GM20431 (cell line): Measurements from ENCODE around the gene SS18L1.

Source experiments
- in situ Hi-C: fragments of 300-500 bp; cut with MseI, MboI; formaldehyde crosslinking; loops from one replicate; pipeline ENCODE4 v1.15.0; 2020; ENCODE audit warnings: low sequenced_read_pairs; ENCODE audit not compliant: unreplicated experiment

The SS18L1 gene

DNA sequence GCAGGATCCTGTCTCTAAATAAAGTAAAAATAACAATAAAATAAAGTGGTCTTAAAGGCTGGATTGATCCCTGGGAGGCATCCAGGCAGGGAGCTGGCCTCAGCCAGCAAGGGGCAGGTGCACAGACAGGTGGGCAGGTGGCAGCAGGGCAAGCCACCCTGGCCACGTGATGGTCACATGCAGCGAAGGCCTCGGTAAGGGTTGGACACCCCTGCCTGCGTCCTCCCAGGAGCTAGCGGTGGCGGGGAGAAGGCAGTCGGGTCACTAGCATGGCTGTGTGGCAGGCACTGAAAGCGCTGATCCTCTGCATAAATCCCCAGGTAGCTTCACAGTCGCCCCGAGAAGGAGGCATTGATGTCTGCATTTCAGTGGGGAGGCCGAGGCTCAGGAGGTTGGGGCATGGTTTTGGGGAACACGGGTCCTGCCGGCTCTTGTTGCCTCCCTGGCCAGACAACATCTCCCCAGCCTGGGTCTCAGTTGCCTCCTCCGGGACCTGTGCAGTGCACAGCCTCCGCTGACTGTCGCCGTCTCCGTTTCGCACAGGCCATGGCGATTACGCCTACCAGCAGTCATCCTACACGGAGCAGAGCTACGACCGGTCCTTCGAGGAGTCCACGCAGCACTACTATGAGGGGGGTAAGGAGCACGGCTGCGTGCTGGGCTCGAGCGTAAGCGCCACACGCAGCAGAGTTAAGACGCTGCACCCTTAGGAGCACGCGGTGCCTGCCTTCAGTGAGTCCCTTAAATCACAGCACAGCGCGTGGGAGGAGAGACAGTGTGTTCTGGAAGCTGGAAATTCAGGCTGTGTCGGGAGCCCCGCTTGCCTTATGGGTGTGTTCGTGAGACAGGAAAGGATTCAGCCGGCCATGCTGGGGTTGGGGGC is 21.6 kb downstream of the SS18L1 start:
- in situ Hi-C loops, result no loop called here

GRCh38 chr20:62165762-62166399 is 22.3 kb downstream of the SS18L1 start:
- in situ Hi-C loops, result no loop called here

DNA sequence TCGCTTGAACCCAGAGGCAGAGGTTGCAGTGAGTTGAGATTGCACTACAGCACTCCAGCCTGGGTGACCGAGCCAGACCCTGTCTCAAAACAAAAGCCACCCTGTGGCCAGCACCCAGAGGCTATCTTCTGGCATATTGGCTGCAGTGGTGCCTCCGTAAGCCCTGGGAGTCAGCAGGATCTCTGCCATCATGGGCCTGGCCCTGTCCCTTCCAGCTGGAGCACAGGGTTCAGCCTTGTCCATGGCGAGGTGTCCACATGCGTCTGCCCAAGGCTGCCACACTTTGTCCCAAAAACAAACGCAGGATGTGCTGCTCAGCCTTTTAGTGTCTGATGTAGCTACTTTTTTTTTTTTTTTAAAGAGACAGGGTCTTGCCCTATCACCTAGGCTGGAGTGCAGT is 23.9 kb downstream of the SS18L1 start:
- in situ Hi-C loops, result no loop called here

DNA sequence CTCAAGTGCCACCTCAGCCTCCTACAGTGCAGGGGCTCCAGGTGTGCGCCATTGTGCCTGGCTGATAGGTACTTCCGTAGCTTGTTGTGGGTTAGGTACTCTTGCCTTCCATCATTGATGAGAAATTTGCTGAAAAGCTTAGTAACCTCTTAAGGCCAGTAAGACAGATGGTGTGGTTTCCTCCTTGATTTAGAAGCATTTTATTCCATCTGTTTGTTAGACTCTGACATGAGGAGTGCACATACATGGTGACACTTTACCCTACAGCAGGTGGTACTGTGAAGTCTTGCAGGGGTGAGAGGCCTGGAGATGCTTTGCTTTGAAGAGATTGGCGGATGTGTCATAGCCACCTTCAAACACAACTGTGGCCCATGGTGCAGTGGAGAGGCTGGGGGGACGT is 24.5 kb downstream of the SS18L1 start:
- in situ Hi-C loops, result no loop called here

- in situ Hi-C loops, result no loop called here
These were observed 25.4 kb downstream of the SS18L1 start for GRCh38 chr20:62168890-62169435.

DNA sequence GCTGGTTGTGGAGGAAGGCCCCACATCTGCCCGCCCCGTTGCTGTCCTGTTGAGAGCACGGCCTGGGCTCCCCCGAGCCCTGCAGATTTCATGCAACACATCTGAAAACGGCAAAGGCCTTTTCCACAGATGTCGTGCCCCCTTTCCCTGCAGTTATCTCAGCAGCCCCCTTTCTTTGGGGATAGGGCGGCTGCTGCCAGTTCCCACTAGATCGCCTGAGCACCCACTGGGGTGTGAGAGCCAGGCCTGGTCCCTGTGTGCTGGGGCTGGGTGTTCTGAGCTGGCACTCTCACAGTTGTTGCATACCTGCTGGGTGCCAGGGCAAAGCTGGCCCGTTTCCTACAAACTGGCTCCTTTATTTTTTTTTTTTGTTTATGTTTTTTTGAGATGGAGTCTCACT is 27.0 kb downstream of the SS18L1 start:
- in situ Hi-C loops, result no loop called here

- in situ Hi-C loops, result no loop called here
These were observed 27.7 kb downstream of the SS18L1 start for GRCh38 chr20:62171245-62171644.

DNA sequence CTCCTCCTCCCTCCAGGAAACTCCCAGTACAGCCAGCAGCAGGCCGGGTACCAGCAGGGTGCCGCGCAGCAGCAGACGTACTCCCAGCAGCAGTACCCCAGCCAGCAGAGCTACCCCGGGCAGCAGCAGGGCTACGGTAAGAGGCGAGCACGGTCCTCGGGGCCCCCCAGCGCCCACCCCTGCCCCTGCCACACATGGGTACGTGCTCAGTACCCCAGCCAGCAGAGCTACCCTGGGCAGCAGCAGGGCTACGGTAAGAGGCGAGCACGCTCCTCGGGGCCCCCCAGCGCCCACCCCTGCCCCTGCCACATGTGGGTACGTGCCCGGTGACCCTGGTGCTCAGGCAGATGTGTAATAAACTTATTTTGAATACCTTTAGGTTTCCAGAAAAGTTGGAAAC is 29.1 kb downstream of the SS18L1 start:
- in situ Hi-C loops, result no loop called here

DNA sequence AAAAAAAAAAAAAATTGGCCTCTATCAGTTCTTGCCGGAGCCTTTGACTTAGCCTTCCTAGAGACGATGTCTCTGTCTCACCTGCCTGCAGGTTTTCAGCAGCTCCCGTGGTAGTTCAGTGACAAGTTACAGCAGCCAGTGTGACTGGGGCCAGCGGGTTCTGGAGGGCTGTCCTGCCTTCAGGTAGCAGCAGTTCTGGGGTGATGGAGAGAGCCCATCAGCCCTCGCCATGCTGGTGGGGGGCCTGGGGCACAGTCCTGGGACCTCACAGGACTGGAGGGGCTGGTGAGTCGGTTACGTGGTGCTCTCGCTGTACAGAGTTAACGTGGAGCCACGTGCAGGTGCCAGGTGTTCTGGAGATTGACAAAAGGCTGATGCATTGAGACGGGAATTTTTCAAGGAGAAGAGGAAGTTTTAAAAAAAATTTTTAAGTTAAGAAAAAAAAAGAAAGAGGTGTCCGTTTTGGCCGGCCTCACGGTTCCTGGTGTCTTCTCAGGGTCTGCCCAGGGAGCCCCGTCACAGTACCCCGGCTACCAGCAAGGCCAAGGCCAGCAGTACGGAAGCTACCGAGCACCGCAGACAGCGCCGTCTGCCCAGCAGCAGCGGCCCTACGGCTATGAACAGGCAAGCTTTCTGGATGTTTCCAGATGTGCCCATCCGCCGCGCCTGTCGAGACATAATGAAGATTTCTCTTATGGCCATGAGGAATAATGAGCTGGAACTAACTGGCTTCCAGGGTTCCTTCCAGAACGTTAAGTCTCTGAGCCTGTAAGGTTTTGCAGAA is 30.6 kb downstream of the SS18L1 start:
- in situ Hi-C loops, result no loop called here

- in situ Hi-C loops, result no loop called here
These were observed 31.5 kb downstream of the SS18L1 start for GRCh38 chr20:62174870-62175624.

DNA sequence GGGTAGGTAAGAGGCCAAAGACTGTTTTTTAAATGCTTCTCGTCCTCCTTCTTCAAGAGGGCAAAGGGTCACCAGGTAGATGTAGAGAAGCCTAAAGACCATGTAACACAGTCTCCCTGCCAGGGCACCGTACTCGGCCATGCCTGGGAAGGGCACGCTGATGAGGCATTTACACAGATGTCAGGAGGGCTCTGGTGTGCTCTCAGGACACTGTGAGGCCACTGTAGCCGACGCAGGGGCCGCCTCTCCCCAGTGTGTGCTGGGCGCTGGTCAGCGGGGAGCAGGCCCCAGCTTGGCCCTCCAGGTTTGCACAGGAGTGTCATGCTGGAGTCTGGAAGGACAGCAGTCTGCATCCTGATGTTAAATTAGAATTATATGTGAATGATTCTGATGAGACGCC is 32.1 kb downstream of the SS18L1 start:
- in situ Hi-C loops, result no loop called here

DNA sequence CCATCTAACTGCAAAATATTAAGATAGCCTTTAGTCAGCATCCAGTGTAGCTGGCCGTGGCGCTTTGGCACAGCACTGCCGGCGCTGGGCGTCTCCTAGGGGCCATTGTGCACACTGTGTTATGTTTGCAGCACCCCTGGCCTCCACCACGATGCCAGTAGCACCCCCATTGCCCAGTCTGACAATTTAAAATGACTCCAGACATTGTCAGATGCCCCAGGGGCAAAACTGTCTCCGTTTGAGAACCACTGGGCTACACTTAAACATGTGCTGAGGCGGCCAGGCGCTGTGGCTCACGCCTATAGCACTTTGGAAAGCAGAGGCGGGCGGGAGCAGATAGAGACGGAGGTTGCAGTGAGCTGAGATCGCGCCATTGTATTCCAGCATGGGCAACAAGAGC is 33.3 kb downstream of the SS18L1 start:
- in situ Hi-C loops, result no loop called here

GRCh38 chr20:62177307-62177706 is 33.7 kb downstream of the SS18L1 start:
- in situ Hi-C loops, result no loop called here

DNA sequence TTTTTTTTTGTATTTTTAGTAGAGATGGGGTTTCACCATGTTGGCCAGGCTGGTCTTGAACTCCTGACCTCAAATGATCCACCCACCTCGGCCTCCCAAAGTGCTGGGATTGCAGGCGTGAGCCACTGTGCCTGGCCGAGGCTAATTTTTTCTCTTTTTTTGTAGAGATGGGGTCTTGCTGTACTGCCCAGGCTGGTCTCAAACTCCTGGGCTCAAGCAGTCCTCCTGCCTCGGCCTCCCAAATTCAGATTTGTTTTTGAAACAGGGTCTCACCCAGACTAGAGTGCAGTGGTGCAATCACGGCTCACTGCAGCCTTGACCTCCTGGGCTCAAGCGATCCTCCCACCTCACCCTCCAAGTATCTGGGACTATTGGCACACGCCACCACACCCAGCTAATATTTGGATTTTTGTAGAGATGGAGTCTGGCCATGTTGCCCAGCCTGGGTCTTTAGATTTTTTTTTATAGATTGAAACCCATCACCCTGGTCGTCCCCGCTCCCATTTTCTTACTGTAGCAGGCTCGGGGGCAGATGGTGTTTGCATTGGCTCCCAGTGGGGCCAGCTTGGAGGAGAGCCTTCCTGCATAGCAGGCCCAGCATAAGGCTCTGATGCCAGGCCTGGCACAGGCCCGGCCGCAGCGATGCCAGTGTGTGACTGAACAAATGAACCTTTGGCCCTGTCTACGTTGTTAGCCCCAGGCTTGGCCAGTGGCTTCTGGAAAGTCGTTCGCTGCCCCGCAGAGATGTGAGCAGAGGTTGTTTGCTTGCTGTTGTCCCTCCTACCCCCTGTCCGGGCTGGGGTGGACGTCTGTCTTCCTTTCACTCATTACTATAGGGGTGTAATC is 35.0 kb downstream of the SS18L1 start:
- in situ Hi-C loops, result no loop called here

- in situ Hi-C loops, result no loop called here
These were observed 35.6 kb downstream of the SS18L1 start for GRCh38 chr20:62179162-62179504.

GRCh38 chr20:62181808-62182207 is 38.2 kb downstream of the SS18L1 start:
- in situ Hi-C loops, result no loop called here

DNA sequence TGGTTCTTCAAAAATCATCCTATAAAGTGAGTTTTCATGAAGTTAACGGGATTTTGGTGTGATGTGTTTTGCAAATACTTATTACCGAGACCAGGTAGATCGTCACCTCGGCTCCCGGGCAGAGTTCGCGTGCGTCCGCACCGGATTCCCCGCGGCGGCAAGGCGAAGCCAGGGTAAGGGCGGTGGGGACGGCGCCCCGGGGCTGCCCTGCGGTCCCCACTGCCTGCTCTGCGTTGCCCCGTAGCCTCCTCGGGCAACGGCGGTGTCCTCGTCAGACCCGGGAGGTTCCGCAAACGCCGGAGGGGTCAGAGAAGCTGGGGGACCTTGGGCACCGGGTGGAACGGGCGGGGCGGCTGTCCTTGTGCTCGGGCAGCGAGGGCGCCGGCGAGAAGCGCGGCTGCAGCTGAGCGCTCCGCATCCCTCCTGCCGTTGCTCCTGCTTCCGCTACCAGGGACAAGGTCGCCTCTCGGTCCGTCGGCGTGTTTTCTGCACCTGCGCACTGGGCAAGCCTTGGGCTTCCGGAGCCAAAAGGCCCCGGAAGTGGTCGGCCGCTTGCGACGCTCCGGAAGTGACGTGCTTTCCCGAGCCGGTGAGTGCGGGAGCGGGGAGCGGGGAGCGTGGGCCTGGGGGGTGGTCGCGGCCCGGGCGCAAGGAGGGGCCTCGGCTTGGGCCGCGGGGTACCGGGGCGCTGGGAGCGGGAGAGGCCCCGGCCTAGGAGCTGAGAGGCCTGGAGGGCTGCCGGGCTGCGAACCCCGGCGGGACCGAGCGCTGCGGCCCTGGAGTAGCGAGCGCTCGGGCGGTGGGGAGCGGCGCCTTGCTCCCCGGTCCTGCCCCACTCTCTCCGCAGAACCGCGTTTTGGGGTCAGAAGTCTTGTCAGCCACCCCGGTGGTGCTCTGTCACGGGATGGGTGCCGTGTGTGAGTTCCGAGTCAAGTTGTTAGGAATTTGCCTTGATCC is 39.2 kb downstream of the SS18L1 start, which contains the start of gene MTG2:
MTG2 (plus strand) TSS at position 560 of the 957 bp plus-strand sequence. CDS start 10,393 bp downstream, outside the sequence.
- in situ Hi-C loops, result no loop called here
